GM19035 (cell line): Measurements from ENCODE around the gene METTL2A.
"Not testable (repeated sequence)": the region's sequence is repeated elsewhere in the genome, so short reads cannot be mapped to it uniquely, and the experiment has no call there.

Experiments used
- ATAC-seq: cut with Tn5 transposase; IDR thresholded peaks from one replicate; pipeline ENCODE4 v1.9.1; 2021; ENCODE audit not compliant: unreplicated experiment

The METTL2A gene

GRCh38 chr17:62471380-62471880, 47.7 kb downstream of the METTL2A start:
- not testable (repeated sequence) for ATAC-seq

GRCh38 chr17:62473030-62473982, 49.6 kb downstream of the METTL2A start:
- ATAC-seq: not testable (repeated sequence)

- ATAC-seq: not testable (repeated sequence)
These were observed 53.4 kb downstream of the METTL2A start for GRCh38 chr17:62477111-62477510.

GRCh38 chr17:62477718-62478408, 54.2 kb downstream of the METTL2A start:
- ATAC-seq: peak; percentile 31

GRCh38 chr17:62478424-62478879, 54.8 kb downstream of the METTL2A start, which contains the start of gene TLK2:
Gene TLK2 (plus strand): TSS chr17:62478825. CDS start chr17:62481126, 2,301 bp downstream.
- peak; percentile 70 for ATAC-seq

GRCh38 chr17:62478880-62479638, 55.4 kb downstream of the METTL2A start:
- ATAC-seq: peak; percentile 33

GRCh38 chr17:62479639-62480258, 56.1 kb downstream of the METTL2A start:
- not testable (repeated sequence) for ATAC-seq

GRCh38 chr17:62482553-62482952, 58.9 kb downstream of the METTL2A start:
- not testable (repeated sequence) for ATAC-seq

GRCh38 chr17:62490990-62491389, 67.3 kb downstream of the METTL2A start:
- ATAC-seq: not testable (repeated sequence)

GRCh38 chr17:62493049-62493655, 69.5 kb downstream of the METTL2A start:
- not testable (repeated sequence) for ATAC-seq

GRCh38 chr17:62494073-62494472, 70.4 kb downstream of the METTL2A start:
- not testable (repeated sequence) for ATAC-seq

- not testable (repeated sequence) for ATAC-seq
These were observed 72.6 kb downstream of the METTL2A start for GRCh38 chr17:62496344-62496743.

GRCh38 chr17:62498796-62499195, 75.1 kb downstream of the METTL2A start:
- not testable (repeated sequence) for ATAC-seq
